ENCODE measurements around the gene MYO5B.

DNA sequence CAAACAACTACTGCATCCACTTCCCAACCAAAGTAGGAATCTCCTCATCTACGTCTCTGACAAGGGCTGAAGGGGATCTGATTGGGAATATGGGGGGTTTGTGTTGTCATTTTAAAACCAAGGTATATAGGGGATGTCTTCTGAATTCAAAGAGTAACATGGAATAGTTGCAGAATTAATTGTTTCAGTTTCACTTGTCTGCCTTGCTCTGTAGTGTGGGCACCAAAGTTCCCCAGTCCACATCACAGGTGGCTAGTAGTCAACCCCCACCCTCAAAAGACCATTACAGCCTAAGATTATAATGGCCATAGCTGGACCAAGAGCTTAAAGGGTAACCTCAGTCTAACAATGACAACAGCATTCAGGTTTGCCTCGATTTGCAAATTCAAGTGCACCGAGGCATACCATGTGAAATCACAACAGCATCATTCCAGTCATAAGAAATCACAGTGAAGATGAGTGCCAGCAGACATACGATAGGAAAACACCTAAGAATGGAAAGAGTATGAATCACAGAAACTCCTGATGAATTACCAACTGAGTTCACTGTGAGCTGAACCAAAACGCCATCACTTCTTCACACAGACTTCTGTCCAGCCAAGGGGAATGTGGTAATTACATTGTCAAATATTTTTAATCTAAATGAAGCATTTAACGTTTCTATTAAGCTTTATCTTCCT is 52.4 kb downstream of the MYO5B start:
- TF ChIP-seq, protein P1, sequence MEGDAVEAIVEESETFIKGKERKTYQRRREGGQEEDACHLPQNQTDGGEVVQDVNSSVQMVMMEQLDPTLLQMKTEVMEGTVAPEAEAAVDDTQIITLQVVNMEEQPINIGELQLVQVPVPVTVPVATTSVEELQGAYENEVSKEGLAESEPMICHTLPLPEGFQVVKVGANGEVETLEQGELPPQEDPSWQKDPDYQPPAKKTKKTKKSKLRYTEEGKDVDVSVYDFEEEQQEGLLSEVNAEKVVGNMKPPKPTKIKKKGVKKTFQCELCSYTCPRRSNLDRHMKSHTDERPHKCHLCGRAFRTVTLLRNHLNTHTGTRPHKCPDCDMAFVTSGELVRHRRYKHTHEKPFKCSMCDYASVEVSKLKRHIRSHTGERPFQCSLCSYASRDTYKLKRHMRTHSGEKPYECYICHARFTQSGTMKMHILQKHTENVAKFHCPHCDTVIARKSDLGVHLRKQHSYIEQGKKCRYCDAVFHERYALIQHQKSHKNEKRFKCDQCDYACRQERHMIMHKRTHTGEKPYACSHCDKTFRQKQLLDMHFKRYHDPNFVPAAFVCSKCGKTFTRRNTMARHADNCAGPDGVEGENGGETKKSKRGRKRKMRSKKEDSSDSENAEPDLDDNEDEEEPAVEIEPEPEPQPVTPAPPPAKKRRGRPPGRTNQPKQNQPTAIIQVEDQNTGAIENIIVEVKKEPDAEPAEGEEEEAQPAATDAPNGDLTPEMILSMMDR (IDR thresholded peaks at IDR 0.05; ENCODE audit: insufficient read depth, low read length, poor library complexity, severe bottlenecking): no peak
- no peak for TF ChIP-seq EZH2phosphoT487 (conservative IDR thresholded peaks at IDR 0.05; ENCODE audit: low read length)
